GM21825 (cell line): Measurements from ENCODE around the gene TEKT1.
"Not testable (repeated sequence)": the region's sequence is repeated elsewhere in the genome, so short reads cannot be mapped to it uniquely, and the experiment has no call there.

Experiments
- ATAC-seq: cut with Tn5 transposase; IDR thresholded peaks from one replicate; pipeline ENCODE4 v1.9.1; 2021; ENCODE audit warnings: mild to moderate bottlenecking, moderate library complexity; ENCODE audit not compliant: unreplicated experiment

The TEKT1 gene

DNA sequence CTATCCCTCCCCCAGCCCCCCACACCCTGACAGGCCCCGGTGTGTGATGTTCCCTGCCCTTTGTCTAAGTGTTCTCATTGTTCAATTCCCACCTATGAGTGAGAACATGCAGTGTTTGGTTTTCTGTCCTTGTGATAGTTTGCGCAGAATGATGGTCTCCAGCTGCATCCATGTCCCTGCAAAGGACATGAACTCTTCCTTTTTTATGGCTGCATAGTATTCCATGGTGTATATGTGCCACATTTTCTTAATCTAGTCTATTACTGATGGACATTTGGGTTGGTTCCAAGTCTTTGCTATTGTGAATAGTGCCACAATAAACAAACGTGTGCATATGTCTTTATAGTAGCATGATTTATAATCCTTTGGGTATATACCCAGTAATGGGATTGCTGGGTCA, 15.2 kb downstream of the TEKT1 start:
- ATAC-seq, result not testable (repeated sequence)

- no peak for ATAC-seq
Observed at GRCh38 chr17:6815775-6816174, 15.8 kb downstream of the TEKT1 start.

GRCh38 chr17:6812295-6812694, 19.2 kb downstream of the TEKT1 start:
- ATAC-seq, result no peak

GRCh38 chr17:6811510-6811909, 20.0 kb downstream of the TEKT1 start:
- no peak for ATAC-seq

- ATAC-seq, result no peak
Observed at GRCh38 chr17:6800422-6801027, 31.0 kb downstream of the TEKT1 start.

DNA sequence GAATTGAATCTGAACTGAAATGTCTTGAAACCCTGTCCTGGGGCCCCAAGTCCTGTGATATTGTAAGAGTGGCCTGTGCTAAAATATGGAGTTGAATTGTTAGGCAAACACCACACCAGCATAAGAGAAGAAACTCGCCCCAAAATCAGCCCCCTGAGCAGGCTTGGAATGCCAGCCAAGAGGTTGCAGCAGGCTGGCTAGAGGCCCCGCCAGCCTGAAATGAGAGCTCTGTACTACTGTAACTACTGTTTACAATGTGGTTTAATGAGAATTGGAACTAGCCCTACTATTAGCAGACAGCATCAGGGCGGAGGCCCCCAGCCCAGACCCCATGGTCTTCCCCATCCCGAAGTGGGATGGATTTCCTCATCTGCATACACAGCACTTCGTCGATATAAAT, 31.8 kb downstream of the TEKT1 start:
- no peak for ATAC-seq

DNA sequence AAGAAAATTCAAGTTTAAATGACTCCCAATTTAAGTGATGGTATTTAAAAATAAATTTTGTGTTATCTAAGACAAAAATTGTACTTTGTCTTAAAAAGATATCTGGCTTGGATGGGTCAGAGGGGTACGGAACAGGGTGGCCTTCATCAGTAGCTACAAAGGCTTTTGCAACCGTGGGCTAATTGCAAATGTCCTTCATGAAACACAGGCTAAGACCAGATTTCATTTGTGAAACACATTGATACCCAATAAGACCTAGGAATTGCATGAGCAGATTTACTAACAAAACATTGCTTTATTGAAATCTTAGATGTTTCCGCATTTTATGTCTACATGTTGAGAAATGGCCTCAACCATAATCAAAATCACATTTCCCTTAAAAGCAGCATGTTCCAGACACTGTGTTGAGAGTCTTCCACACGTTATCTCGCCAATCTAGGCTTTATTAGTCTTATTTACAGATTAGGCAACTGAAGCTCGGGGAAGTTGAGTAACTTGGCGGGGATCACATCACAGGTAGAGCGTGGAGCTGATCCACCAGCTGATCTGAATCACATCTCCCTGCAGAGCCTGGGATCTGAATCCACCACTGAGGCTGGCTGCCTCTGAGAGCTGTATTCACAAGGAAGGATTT, 33.7 kb downstream of the TEKT1 start:
- no peak for ATAC-seq

DNA sequence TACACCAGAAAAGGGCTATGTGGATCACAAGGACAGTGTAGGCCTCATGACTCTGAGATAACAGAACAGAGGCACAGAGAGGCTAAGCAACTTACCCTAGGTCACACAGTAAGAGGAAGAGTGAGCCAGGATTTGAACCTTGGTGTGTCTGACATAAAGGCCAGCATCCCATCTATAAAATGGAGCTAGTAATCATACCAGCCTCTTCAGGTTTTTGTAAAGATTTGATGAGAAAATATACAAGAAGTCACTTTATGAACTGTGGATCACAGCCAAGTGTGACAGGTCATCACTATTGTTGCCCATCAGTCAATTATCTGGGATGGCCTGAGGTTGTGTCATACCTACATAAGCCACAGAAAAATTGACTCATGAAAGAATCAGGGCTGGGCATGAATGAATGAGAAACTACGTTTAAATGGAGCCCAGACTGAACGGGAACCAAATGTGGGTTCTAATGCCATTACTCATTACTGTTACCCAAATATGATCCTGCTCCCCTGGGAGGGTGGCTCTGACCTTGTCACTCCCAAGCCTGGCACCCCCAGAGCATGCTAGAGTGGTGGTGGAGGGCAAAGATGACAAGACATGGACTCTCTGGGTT, 34.5 kb downstream of the TEKT1 start:
- ATAC-seq, result no peak

- ATAC-seq, result no peak
Observed at GRCh38 chr17:6796017-6796886, 35.3 kb downstream of the TEKT1 start.

DNA sequence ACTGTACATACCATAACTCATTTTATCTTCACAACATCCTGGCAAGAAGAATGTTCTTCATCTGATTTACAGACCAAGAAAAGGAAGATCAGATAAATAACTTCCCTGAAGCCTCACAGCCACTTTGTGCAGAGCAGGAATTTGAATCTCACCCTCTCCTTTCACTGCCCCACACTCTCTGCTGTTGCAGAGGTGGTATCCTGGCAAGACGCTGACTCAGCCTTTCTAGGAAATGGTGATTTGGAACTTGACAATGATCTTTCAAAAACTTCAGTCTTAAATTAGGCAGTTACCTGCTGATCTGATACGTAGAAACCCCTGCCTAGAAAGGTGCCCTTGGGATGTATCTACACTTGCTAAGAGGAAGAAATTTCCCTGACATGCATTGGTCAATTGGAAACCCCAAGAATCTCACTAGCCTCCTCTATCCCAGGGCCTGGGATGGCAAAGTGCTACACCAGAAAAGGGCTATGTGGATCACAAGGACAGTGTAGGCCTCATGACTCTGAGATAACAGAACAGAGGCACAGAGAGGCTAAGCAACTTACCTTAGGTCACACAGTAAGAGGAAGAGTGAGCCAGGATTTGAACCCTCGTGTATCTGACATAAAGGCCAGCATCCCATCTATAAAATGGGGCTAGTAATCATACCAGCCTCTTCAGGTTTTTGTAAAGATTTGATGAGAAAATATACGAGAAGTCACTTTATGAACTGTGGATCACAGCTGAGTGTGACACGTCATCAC, 37.6 kb downstream of the TEKT1 start:
- no peak for ATAC-seq

GRCh38 chr17:6789146-6789545, 42.4 kb downstream of the TEKT1 start:
- ATAC-seq, result no peak

- ATAC-seq, result no peak
Observed at GRCh38 chr17:6787081-6787693, 44.3 kb downstream of the TEKT1 start.

DNA sequence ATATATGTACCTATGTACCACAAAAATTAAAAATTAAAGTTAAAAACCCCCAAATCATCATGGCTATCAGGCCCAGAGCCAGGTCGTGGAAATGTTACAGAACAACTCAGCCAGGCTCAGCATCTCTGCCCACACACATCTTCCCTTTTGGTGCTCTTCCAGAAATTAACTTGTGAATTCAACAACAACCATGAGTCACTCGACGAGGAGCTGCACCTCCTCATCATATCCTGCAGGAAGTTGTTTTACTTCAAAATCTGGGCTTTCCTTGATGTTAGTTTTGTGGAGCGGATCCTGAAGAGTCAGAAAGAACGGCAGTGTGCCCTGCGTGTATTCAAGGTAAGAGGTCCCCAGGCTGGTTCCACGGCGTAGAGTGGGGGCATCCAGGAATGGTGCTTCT, 44.9 kb downstream of the TEKT1 start:
- ATAC-seq, result no peak

DNA sequence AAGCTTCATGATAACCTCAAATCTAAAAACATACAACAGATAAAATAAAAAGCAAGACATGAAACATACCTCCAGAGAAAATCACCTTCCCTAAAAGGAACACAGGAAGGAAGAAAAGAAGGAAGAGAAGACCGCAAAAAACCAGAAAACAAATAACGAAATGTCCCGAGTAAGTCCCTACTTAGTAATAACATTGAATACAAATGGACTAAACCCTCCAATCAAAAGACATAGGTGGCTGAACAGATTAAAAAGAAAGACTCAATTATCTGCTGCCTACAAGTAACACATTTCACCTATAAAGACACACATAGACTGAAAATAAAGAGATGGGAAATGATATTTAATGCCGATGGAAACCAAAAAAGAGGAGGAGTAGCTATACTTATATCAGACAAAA, 49.3 kb downstream of the TEKT1 start:
- ATAC-seq, result no peak

- no peak for ATAC-seq
Observed at GRCh38 chr17:6780886-6781285, 50.6 kb downstream of the TEKT1 start.

DNA sequence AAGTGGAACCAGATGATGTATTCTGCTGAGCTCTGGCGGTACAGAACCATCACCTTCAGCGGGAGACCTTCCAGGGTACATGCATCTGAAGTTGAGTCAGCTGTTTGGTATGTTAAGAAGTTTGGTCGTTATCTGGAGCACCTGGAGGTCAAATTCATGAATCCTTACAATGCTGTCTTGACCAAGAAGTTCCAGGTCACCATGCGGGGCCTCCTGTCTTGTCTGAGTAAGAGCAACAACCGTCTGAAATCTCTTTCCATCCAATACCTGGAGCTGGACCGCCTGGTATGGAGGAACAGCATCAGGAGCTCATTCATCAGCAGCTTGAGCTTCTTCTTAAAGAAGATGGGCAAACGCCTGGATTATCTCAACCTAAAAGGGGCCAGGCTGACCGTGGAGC, 51.5 kb downstream of the TEKT1 start:
- ATAC-seq, result no peak

GRCh38 chr17:6779411-6779810, 52.1 kb downstream of the TEKT1 start:
- ATAC-seq, result no peak

DNA sequence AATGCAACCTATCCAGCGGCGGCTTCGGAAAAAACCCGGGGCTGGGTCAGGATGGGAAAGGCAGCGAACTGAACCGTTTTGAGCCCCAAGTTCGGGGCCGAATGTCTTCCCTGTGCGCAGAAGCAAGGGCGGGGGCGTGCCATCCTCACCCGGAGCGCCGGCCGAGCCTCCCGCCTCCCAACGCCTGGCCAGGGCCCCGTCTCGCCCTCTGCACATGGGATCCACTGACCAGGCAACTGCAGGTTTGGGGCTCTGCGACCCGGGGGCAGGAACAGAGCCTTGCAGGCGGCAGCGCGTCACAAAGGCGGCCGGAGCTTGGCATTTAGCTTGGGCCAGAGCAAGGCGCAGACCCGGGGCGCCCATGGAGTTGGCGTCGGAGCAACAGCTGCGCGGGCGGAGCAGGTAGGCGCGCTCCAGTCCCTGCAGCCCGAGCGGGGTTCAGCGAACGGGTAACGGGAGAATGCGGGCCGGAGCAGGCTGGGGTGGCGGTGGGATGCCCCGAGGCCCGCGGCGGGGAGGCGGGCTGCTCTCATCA, 55.6 kb downstream of the TEKT1 start, which contains the start of gene FBXO39:
Gene FBXO39, plus strand, starts transcription at position 345 of the 535 bp plus-strand sequence. CDS start 3,654 bp downstream, outside the sequence.
- no peak for ATAC-seq

DNA sequence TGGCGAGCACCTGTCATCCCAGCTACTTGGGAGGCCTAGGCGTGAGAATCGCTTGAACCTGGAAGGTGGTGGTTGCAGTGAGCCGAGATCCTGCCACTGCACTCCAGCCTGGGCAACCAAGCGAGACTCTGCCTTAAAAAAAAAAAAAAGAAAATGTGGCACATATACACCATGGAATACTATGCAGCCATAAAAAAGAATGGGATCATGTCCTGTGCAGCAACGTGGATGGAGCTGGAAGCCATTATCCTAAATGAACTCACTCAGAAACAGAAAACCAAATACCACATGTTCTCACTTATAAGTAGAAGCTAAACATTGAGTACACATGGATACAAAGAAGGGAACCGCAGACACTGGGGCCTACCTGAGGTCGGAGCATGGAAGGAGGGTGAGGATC, 56.6 kb downstream of the TEKT1 start:
- not testable (repeated sequence) for ATAC-seq

GRCh38 chr17:6772016-6772415, 59.5 kb downstream of the TEKT1 start:
- no peak for ATAC-seq
